HG02981 (cell line): ENCODE measurements around the gene SRGAP2.
"Not testable (repeated sequence)": the region's sequence is repeated elsewhere in the genome, so short reads cannot be mapped to it uniquely, and the experiment has no call there.

Experiments
- ATAC-seq: cut with Tn5 transposase; IDR thresholded peaks from one replicate; pipeline ENCODE4 v1.9.1; 2021; ENCODE audit warnings: mild to moderate bottlenecking, moderate library complexity; ENCODE audit not compliant: unreplicated experiment

The SRGAP2 gene

GRCh38 chr1:206245479-206245878, 42.1 kb downstream of the SRGAP2 start:
- not testable (repeated sequence) for ATAC-seq

GRCh38 chr1:206246129-206246886, 43.0 kb downstream of the SRGAP2 start:
- ATAC-seq: not testable (repeated sequence)

GRCh38 chr1:206250953-206251681, 47.8 kb downstream of the SRGAP2 start:
- ATAC-seq: not testable (repeated sequence)

GRCh38 chr1:206252680-206253335, 49.5 kb downstream of the SRGAP2 start:
- not testable (repeated sequence) for ATAC-seq
